Stimulated activated CD8-positive, alpha-beta memory T cell treated with anti-CD3 and anti-CD28 coated beads, Interleukin-12 subunit alpha, Interleukin-12 subunit beta, amount 100 ng/mL, for 24 hours (primary cell): ENCODE data around the gene ETV6.
A peak's percentile ranks its signal among the peaks of the same experiment; 100 is the strongest.

Source experiments
- DNase-seq: peaks from one replicate; pipeline ENCODE4 v3.0.0-alpha.2; 2020; ENCODE audit errors: extremely low read depth

ETV6 gene

DNA sequence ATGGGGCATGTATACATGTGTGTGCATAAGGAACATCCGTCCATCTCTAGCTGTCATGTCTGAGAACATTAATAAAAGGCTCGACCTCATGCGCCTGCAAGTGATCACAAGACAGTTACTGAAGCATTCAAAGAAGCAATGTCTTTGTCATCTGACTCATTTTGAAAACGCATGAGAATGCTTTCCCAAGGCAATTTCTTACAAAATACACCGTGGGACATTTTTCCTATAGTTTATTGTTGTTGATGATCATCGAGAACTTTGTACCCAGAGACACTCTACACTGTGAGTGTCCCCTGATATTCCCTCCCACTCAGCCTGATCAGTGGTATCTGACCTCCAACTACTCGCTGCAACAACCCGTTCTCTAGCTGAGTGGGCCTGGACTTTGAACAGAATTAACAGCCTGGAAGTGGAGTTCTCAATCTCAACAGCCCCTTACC, 68.1 kb downstream of the ETV6 start:
- DNase-seq = no peak

DNA sequence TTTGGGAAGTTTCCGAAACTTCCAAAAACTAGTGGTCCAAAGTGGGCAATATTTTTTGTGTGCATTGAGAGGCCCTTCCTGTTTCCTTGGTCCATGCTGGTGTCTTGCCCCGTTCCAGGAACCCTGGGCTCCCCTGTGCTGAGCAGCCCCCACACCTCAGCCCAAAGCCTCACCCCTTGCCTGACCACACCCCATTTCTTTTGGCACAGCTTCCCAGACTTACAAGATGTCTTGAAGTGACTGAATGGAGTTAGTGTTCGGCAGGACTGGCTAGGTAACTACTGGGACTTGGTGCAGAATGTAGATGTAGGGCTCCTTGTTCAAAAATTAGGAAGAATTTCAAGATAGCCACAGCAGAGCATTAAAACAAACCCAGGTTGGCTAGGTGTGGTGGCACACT, 68.6 kb downstream of the ETV6 start:
- DNase-seq = no peak

DNA sequence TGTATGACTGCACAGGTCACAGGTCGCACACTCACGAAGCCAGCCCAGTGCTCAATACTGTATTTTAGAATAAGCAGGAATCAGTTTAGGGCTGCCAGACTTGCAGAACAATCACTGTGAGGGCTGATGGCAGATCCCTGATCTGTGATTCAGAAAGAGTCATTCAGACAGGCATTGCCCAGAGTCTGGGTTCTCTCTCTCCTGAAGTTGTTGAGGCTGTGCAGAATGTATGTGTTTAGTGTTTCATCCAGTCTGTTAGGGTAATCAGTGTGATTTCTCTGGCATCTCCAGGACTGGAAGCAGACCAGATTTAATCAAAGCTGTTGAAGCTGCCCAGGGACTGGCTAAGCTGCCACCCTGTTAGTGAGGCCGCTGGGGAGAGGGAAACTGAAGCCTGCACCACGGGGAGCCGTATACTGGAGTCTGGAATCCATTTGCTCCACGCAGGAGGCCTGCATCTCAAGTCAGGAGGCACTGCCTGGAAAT, 69.3 kb downstream of the ETV6 start:
- no peak for DNase-seq

DNA sequence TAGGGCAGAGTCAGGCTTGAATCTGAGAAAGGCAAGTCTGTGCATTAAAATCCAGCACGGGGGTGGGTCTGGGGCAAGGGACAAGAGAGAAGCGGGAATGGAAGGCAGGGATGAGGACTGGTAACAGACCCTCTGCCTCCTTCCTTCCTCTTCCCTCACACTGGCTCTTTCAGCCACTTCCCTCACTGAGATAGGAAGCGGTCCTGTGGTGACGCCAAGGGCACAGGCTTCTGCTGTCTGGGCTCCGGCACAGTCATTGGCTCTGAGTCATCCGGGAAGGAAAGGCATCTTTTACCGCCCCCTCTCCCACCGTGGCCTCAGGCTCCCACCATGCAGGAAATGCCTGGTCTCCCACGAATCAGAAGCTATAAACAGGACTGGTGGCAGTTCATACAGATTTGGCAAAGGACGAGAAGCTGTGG, 70.2 kb downstream of the ETV6 start:
- DNase-seq = peak; percentile 26

GRCh38 chr12:11722071-11722470, 72.6 kb downstream of the ETV6 start:
- DNase-seq = no peak

DNA sequence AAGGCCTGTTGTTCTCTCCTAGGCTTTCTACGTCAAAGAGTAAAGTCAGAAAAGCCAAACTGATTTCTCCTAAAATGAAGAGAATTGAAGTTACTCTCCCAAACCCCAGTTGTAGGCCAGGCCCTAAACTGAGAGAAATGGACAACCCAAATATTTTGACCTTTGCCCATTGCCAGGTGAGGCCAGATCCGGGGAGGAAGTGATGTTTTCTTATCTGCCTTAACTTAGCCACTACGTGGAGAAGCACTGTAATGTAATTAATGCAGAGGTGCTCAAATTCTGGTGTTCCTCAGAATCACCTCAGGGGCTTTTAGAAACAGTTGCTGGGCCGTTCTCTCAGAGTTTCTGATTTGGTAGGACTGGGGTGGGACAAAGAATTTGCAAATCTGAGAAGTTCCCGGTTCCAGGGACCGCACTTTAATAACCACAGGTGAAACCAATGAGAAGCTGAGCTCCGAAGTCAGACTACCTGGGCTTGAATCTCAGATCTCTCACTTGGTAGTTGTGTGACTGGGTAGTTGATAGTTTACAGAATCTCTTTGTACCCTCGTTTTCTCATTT, 73.2 kb downstream of the ETV6 start:
- DNase-seq = no peak

GRCh38 chr12:11723993-11724392, 74.5 kb downstream of the ETV6 start:
- DNase-seq = no peak

DNA sequence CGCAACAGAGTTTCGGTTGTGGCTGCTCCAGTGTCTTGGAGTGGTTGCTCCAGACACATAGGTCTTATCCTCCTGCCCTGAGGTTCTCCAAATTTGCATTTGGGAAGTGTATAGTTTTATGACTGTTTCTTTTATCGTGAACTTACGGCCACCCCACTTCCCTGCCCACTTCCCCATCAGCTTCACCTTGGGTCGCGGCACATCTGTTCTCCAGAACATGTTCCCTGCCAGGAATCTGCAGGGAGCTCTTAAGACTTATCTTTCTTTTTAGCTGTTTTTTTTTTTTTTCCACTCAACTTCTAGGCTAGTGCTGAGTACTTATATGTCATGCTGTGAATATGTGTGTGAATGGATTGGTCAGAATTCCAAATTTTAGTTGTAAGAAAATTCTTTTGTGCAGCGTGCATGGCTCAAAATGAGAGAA, 75.4 kb downstream of the ETV6 start:
- DNase-seq = no peak

GRCh38 chr12:11725686-11726085, 76.2 kb downstream of the ETV6 start:
- DNase-seq = no peak

GRCh38 chr12:11726659-11727058, 77.2 kb downstream of the ETV6 start:
- DNase-seq = no peak

DNA sequence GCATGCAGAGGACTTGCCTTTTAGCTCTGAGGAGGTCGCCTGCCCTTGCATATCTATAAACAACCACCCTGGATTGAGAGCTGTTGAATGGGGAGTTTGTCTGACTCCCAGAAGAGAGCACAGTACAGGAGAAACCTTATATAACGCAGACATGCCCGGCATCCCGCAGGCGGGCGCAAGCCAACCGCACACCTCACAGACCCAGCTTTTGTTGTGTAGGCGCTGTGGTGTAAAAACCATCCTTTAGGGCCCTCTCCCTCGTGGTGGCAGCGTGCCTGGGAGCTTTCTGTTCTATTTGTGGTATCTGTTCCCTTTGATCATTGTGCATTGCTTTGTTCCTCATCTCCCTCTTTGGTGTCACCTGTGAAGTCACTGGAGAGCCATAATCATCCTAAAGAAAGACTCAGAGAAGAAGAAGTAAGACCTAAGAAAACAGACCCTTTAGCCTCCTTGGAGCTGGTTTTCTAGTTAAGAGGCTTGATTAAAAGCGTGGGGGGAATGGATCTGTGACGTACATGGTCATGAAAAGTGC, 77.7 kb downstream of the ETV6 start:
- DNase-seq = no peak

- no peak for DNase-seq
Measured at GRCh38 chr12:11728154-11728755, 78.8 kb downstream of the ETV6 start.

- DNase-seq = no peak
Measured at GRCh38 chr12:11729008-11729407, 79.5 kb downstream of the ETV6 start.

GRCh38 chr12:11729439-11730150, 80.1 kb downstream of the ETV6 start:
- no peak for DNase-seq

DNA sequence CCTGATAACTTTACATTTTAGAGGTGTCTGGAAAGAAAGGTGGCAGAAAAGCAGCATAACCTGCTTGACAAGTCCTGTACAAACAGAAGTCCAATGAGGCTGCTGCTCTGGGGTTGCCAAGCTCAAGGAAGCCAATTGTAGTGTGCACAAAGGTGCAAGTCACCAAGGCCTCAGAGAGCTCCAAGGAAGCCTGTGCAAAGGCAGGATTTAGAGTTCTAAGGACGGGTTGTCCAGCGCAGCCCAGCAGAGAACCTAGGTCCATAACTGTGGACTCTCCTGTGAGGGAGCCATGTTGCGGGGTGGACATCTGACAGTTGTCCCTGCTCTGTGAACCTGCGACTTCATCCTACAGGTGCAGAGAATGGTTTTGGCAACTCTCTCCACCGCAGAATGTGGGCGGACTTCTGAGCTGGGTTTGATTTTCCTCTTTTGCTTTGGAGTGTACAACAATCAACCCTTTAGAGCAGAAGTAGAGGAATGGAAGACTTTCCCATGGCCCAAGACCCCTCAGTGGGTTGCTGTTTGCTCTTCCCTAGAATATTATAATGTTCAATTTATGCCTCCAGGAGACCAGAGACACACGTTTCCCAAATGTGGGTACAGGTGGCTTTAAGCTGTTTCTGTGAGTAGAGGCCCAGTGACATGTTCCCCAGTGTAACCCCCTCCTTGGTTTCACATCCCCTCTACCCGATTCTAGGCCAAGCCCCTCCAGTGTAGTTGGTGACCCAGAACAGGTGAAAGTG, 81.0 kb downstream of the ETV6 start:
- no peak for DNase-seq

DNA sequence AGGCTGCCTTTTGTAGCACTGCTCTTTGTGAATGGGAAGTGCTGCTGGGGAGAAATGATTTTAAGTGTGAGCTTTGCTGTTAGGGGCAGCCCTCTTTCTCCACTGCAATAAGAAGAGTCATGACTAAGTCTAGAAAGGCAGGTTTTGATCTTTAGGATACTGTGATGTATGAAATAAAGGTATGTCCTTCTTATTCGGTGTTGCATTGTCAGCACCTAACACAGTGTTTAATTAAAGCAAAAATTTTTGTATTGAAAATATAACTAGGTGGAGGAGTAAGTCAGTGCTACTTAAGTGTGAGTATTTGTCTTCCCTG, 81.5 kb downstream of the ETV6 start:
- DNase-seq = no peak

DNA sequence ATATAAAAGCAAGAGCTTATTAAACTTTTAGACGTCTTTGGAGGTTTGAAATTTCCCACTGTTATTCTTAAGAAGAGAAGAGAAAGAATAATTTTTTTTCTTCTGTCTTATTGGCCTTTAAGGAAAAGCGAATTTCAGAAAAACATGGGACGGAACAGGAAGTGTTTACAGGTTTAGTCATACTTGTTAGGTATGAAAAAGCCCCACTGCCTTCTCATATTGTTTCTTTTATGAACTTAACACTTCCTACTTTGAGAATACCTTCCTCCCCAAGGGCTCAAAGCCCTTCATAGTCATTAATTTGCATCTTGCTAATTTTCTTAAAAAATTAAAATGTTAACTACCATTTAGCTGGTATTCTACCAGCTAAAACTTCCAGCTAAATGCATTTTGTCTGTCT, 82.0 kb downstream of the ETV6 start:
- DNase-seq = no peak

DNA sequence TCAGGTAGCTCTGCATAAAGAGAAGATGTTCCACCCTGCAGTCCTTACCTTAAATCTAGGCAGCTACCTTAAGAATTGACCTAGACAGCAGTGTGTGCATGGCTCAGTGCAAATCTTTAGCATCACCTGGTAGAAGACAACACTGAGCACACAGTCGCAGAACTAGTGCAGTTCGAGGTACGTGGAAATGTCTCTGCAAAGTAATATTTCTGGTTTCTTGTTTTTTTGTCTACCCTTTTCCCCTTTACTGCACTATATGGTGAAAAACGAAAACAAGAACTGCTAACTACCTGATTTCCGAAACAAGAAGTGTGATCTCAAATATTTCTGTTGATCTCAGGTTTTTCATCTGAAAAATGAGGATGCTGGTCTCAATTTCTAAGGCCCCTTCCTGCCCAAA, 82.5 kb downstream of the ETV6 start:
- no peak for DNase-seq

DNA sequence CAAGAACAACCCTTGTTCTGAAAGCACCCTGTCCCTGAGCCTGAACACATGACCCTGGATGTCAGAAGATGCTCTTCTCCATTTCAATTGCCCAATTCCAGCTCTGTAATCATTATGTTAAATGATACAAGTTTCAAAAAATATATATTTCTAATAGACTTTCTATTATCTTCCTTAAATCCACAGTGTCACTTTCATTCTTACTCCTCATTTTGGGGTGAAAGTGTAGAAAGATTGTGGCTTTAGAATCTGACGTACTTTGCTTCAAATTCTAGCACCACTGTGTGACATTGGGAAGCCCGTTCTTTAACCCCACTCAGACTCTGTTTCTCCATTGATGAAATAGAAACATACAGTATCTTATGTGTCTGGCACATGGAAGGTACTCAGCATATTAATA, 83.2 kb downstream of the ETV6 start:
- DNase-seq = no peak

GRCh38 chr12:11734580-11735180, 85.2 kb downstream of the ETV6 start:
- no peak for DNase-seq

DNA sequence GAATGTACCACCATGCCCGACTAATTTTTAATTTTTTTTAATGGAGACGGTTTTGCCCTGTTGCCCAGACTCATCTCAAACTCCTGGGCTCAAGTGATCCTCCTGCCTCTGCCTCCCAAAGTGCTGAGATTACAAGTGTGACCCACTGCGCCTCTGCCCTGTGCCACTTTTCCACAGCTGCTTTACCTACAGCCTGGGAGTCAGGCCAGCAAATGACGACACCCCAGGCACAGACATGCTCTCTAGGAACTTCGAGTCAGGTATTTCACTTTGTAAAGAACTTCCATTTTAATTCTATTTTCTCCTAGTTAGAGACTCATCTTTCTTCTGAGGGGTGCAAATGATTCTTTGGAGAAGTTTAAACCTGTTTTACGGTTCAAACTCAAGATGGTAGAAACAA, 89.0 kb downstream of the ETV6 start:
- no peak for DNase-seq

DNA sequence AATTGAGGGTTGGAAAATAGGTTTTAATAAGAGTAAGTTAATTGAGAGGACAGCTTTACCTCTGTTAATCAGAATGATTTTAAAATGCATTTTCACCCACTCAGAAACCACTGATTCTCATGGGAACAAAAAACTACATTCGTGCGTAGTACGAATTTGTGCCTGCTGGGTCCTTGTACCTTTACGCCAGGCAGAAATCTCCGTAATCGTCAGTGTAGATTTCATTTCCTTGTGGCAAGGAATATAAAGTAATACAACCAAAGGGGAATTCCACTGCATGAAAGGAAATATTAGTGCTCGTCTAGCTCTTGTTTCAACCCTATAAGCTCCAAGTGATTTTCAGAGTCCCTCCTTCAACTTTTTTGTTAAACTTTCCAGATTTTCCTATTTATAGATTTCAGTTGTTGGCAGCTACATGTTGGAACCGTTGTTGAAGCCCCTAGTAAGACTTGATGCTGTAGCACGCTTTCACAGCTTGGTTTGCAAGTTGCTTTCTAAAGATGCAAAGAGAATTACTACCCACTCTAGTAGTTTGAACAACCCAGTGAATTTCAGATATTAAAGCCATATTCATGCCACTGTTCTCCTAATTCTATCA, 90.6 kb downstream of the ETV6 start:
- DNase-seq = no peak
